Heart left ventricle (tissue), 13 donors: ENCODE measurements around the gene ZNF521.

Experiments
- CTCF ChIP-seq, 12 donors: fragments of 200-600 bp; sonication (generic) in 4 of 12; IDR thresholded peaks; one replicate each; pipeline versions ENCODE4 v1.5.0 to v1.8.0; 2018 to 2022; ENCODE audit warnings: antibody characterized with exemption in 12 of 12, mild to moderate bottlenecking in 5 of 12
- POLR2A ChIP-seq, 2 donors: fragments of 450-650 bp; IDR thresholded peaks; one replicate each; pipeline ENCODE4 v1.6.1; 2017; ENCODE audit warnings: antibody characterized with exemption in 2 of 2, mild to moderate bottlenecking in 2 of 2, moderate library complexity in 2 of 2
- donor health status: ischemic (EF 13 %, LVEDD 7.1; RV severe dilation, severe dysfunction).
- donor health status: DM: no; HTN: yes; CAD: no.
- donor health status: DM: no; HTN: no; CAD: no.
- donor health status: ischemic (EF 25% LVEDD 6.9; RV normal size, moderate dysfunction).
- donor health status: ischemic (EF 25% LVEDD 5.7; RV mildly dilated, moderate dysfunction).
- donor health status: ischemic (EF 35%, LVEDD 5.7; RV mildly dilated, moderate dysfunction).
- donor health status: nonischemic (EF 11% LVEDD 7.7; RV severe dilation, severe dysfunction).
- donor health status: DM: yes; HTN: yes; CAD: no.
- donor health status: PGD.
- donor health status: ischemic (EF 29% LVEDD 5.4; RV normal size, mild dysfunction).
- donor health status: nonischemic (EF 23%, LVEDD 6.1; RV moderate dilation, normal function).

GRCh38 chr18:25235401-25236042 lies 116.4 kb downstream of the ZNF521 start:
- TF ChIP-seq CTCF (IDR thresholded peaks at IDR 0.05) (peak in 2 of 12 donors; percentile 17 to 19), POLR2A (IDR thresholded peaks at IDR 0.05) (no peak)
